ENCODE measurements around the gene ISCU.
"Not testable (repeated sequence)": the region's sequence is repeated elsewhere in the genome, so short reads cannot be mapped to it uniquely, and the experiment has no call there.

Gene ISCU

DNA sequence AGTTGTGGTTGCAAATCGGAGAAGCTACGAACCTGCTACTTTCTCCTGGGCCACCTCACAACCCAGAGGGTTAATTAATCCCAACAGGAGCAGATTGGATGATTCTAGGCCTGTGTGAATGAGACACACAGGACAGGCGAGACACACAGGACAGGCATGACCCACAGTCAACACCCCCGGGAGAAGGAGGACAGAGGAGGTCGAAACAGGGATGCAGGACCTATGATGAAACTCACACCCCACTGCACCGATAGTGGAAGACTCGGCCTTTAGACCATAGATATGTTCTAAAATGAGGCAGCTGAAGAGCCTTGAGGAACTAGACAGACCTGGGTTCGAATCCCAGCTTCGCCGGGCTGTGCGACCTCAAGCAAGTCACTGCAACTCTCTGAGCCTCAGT, 23.9 kb downstream of the ISCU start:
- no peak for DNase-seq

GRCh38 chr12:108587826-108588225, 25.4 kb downstream of the ISCU start:
- peak in 28 of 51 donors; percentile 7 to 72 (median 43) for DNase-seq

DNA sequence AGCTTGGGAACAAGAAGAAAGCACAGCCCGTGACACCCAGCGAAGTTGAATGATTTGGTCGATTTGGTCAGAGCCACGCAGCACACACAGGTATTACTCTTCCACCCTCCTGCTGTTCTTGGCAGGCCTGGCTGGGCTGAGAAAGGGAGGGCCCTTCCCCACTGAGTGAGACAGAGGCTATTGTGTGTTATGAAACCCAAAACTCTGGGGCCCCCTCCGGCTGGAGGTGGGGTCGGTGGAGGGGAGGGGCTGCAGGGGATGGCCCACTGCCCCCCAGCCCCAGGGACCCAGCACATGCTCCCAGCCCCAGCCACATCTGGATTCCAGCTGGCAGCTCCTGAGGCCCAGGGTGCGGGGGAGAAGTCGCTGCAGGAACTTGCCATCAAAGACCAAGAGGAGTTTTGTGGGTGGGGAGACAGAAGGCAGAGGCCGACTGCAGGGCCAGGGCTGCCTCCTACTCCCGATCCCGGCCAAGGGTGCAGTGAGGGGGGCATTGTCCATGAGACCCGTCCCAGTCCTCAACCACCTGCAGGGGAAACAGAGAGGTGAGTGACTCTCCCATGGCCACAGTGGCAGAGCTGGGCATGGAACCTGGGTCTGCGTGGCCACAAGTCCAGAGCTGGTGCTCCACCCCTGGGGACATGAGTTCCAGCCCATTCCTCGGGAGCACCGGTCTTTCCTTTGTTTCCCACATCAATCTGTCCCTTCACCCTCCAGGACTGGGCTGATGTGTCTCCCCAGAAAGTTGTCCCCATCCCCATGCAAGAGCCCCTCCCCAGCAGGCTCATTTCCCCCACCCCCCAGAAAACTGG, 26.8 kb downstream of the ISCU start:
- DNase-seq, result peak in 1 of 51 donors; percentile 9

- DNase-seq, result no peak
Measured at GRCh38 chr12:108589840-108590229, 27.4 kb downstream of the ISCU start.

DNA sequence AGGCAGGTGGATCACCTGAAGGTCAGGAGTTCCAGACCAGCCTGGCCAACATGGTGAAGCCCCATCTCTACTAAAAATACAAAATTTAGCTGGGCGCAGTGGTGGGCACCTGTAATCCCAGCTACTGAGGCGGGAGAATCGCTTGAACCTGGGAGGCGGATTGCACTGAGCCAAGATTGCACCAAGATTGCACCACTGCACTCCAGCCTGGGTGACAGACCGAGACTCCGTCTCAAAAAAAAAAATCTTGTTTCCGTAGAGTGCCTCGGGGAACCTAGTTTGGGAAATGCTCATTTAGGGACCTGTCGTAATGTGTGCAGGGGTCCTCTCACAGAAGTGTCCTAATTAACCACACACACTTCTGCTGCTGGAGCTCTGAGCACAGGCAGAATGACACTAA, 28.1 kb downstream of the ISCU start:
- not testable (repeated sequence) for DNase-seq

DNA sequence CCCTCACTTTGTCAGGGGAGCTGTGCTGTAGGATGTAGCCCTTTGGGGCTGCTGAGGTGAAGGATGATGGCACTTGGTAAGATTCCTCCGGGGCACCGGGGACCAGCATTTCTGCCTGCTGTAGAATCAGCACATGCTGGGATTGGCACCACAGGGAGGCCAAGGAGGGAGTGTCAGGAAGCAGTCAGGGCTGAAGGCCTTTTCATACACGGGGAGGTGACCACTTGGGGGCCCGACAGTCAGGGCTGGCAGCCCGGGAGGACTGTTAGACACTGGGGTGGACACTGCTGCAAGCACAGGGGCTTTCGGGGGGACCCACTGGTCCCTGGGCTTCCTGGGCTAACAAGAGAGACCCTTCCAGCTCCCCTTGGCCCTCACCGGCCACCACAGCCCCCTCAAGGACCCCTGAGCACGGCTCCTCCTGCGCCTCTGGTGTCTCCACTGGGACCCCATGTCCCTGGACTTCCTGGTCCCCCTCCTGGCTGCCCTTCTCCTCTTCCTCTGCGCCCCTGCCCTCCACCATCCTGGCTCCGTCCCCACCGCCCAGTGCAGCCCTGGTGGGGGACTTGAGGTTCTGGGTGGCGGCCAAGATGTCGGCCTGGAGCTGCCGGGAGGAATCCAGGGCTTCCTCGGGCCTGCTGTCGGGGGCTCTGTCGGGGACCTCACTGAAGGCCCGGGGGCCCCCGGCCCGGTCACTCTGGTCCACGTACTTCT, 29.0 kb downstream of the ISCU start:
- no peak for DNase-seq

- DNase-seq, result no peak
Measured at GRCh38 chr12:108592033-108592909, 29.9 kb downstream of the ISCU start.

DNA sequence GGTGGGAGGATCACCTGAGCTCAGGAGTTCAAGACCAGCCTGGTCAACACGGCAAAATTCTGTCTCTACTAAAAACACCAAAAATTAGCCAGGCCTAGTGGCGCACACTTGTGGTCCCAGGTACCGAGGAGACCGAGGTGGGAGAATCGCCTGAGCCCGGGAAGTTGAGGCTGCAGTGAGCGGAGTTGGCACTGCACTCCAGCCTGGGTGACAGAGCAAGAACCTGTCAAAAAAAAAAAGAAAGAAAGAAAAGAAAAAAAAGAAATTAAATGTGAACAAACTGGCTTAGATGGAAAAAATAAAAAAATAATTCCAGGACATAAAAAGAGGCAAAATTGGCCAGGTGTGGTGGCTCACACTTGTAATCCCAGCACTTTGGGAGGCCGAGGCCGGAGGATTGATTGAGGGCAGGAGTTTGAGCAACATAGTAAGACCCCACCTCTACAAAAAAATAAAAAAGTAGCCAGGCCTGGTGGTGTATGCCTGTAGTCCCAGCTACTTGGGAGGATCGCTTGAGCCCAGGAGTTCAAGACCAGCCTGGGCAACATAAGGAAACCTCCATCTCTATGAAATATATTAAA, 32.0 kb downstream of the ISCU start:
- DNase-seq, result no peak

DNA sequence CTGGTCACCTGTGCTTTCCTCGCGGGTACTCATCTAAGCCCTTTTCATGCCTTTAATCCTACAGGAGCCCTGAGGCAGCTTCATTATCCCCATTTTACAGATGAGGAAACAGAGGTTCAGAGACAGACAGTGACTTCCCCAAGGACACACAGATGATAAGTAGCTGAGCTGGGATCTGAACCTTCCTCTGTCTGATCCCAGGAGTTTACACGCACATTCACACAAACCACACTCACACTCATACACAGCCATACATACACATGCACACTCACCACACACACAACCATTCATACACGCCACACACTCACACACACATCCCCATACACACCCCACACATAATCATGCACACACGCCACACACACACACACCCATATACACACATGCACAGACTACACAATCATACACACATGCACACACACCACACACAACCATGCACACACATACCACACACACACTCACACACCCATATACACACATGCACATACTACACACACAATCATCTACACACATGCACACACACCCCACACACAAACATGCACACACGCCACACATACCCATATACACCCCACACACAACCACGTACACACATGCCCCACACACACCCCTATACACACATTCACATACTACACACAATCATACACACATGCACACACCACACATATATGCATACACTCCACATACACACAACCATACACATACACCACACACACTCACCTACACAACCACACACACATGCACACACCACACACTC, 32.7 kb downstream of the ISCU start:
- no peak for DNase-seq

GRCh38 chr12:108595711-108596647, 33.6 kb downstream of the ISCU start:
- no peak for DNase-seq

GRCh38 chr12:108596854-108597558, 34.6 kb downstream of the ISCU start:
- DNase-seq, result no peak

DNA sequence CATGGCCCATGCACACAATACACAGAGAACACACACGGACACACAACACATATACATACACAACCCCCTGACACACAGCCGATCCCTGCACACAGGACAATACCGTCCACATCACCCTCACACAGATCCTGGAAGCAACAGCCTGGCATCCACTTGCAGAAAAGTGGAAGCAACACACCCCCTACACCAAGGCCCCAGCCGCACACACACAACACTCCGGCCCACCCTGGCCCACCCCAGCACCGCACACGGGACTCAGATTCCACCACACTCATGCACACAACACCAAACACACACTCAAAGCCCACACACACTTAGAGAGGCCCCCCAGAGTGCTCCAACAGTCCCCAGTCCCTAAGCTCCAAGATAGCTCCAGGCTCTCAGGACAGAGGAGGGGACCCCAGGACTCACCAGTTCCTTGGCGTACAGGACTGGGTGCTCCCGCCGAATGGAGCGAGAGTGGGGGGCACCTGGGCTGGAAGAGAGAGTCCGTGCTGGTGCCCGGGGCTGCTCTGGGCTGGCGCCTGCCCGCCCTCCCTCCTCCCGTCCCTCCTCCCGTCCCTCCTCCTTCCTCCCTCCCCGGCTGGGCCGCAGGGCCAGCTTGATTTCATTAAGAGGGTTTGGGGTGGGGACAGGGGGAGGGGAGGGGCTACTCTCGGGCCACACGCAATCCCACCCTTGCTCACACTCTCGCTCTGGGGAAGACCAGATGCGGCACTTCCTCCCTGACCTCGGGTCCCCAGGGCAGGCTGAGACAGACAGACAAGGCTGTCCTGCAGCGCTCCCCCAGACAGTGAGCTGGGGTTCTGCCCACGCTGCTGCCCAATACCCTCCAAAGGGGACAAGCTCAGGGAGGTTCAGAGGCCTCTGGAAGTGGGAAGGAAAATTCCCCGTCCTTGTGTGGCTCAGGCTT, 35.4 kb downstream of the ISCU start, which contains the start of gene TMEM119:
Gene TMEM119 (minus strand): TSS at position 526 of the 913 bp plus-strand sequence. CDS start 5,701 bp downstream, outside the sequence.
- peak in 8 of 51 donors; percentile 7 to 28 (median 17) for DNase-seq

DNA sequence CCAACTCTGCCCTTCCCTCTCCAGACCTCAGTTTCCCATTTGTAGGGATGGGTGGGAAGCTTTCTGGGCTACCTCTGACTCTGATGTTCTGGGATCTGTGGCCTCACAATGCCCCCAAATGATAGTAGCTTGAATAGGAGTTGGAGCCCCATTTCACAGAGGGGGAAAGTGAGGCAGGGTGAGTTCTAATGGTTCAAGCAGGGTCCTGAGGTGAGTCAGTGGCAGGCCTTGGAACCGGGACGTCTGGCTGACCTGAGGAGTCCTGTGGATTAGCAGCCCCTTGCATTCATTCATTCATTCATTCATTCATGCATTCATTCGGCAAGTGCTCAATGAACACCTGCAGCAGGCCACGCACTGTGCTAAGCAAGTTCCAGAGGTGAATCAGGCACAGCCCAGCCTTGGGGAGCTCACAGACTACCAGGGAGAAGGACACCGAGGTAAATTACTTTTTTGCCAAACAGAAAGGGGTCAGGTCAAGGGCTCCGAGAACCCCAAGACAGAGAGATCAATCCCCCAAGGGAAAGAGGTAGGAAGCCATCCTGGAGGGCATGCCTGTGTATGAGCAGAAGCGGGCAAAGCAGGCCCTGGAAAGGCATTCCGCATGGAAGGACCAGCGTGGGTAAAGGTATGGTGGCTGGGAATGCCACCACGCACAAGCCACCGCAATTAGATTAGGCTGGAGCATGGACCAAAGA, 36.3 kb downstream of the ISCU start:
- DNase-seq, result no peak

GRCh38 chr12:108599541-108599940, 37.1 kb downstream of the ISCU start:
- DNase-seq, result no peak

DNA sequence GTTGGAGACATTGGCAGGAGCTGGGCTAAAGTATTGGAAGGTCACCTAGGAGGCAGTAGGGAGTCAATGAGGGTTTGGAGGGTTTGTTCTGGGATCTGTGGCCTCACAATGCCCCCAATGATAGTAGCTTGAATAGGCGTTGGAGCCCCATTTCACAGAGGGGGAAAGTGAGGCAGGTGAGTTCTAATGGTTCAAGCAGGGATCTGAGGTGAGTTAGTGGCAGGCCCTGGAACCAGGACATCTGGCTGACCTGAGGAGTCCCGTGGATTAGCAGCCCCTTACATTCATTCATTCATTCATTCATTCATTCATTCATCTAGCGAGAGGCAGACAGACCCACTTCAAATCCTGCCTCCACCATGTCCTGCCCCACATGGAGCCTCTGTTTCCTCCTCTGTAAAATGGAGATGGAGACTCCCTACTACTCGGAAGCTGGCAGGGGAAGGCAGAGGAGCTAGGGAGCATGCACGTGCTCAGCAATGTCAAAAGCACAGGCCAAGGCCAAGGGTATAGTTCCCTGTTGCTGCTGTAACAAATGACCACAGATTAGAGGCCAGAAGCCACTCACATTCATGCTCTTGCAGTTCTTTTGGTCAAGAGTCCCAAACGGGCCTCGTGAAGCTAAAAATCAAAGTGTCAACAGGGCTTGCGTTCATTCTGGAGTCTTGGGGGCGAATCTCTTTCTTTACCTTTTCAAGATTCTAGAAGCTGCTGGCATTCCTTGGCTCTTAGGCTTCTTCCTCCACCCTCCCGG, 37.7 kb downstream of the ISCU start:
- DNase-seq, result no peak

- DNase-seq, result no peak
Measured at GRCh38 chr12:108600702-108601007, 38.3 kb downstream of the ISCU start.

All from hypothalamus (tissue), 51 donors.